ENCODE data around the gene BTN2A1. TPM values are rescaled to one million over a fixed set of nuclear protein-coding genes. Genes with fewer than 3 reads are reported as not detected.

BTN2A1 gene
- total and polyA plus RNA-seq, 2 of the 13 experiments (the other 11 are each of a cell fraction or from before 2014, with no cell fraction given) = 16.4 to 30.4 TPM

- TF ChIP-seq, protein P1, sequence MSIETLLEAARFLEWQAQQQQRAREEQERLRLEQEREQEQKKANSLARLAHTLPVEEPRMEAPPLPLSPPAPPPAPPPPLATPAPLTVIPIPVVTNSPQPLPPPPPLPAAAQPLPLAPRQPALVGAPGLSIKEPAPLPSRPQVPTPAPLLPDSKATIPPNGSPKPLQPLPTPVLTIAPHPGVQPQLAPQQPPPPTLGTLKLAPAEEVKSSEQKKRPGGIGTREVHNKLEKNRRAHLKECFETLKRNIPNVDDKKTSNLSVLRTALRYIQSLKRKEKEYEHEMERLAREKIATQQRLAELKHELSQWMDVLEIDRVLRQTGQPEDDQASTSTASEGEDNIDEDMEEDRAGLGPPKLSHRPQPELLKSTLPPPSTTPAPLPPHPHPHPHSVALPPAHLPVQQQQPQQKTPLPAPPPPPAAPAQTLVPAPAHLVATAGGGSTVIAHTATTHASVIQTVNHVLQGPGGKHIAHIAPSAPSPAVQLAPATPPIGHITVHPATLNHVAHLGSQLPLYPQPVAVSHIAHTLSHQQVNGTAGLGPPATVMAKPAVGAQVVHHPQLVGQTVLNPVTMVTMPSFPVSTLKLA (IDR thresholded peaks at IDR 0.05) = no peak
- no peak for TF ChIP-seq TEAD3 (CRISPR knock-in tag; optimal IDR thresholded peaks at IDR 0.05; ENCODE audit: borderline replicate concordance)
- TF ChIP-seq, protein P2, sequence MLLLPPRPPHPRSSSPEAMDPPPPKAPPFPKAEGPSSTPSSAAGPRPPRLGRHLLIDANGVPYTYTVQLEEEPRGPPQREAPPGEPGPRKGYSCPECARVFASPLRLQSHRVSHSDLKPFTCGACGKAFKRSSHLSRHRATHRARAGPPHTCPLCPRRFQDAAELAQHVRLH (CRISPR knock-in tag; IDR thresholded peaks at IDR 0.05; ENCODE audit: borderline replicate concordance, low read depth) = no peak
- TF ChIP-seq NFRKB (IDR thresholded peaks at IDR 0.05) = no peak
- TF ChIP-seq ZNF615 (CRISPR knock-in tag; IDR thresholded peaks at IDR 0.05; ENCODE audit: borderline replicate concordance) = no peak
- TF ChIP-seq FOXP1 (IDR thresholded peaks at IDR 0.05) = no peak
- TF ChIP-seq FOXP1 (CRISPR knock-in tag; IDR thresholded peaks at IDR 0.05) = 0 out of 2 replicates have a peak, but pooled peaks have one; percentile 13
- TF ChIP-seq, protein P3, sequence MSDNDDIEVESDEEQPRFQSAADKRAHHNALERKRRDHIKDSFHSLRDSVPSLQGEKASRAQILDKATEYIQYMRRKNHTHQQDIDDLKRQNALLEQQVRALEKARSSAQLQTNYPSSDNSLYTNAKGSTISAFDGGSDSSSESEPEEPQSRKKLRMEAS (IDR thresholded peaks at IDR 0.05) = no peak
- TF ChIP-seq, protein P4, sequence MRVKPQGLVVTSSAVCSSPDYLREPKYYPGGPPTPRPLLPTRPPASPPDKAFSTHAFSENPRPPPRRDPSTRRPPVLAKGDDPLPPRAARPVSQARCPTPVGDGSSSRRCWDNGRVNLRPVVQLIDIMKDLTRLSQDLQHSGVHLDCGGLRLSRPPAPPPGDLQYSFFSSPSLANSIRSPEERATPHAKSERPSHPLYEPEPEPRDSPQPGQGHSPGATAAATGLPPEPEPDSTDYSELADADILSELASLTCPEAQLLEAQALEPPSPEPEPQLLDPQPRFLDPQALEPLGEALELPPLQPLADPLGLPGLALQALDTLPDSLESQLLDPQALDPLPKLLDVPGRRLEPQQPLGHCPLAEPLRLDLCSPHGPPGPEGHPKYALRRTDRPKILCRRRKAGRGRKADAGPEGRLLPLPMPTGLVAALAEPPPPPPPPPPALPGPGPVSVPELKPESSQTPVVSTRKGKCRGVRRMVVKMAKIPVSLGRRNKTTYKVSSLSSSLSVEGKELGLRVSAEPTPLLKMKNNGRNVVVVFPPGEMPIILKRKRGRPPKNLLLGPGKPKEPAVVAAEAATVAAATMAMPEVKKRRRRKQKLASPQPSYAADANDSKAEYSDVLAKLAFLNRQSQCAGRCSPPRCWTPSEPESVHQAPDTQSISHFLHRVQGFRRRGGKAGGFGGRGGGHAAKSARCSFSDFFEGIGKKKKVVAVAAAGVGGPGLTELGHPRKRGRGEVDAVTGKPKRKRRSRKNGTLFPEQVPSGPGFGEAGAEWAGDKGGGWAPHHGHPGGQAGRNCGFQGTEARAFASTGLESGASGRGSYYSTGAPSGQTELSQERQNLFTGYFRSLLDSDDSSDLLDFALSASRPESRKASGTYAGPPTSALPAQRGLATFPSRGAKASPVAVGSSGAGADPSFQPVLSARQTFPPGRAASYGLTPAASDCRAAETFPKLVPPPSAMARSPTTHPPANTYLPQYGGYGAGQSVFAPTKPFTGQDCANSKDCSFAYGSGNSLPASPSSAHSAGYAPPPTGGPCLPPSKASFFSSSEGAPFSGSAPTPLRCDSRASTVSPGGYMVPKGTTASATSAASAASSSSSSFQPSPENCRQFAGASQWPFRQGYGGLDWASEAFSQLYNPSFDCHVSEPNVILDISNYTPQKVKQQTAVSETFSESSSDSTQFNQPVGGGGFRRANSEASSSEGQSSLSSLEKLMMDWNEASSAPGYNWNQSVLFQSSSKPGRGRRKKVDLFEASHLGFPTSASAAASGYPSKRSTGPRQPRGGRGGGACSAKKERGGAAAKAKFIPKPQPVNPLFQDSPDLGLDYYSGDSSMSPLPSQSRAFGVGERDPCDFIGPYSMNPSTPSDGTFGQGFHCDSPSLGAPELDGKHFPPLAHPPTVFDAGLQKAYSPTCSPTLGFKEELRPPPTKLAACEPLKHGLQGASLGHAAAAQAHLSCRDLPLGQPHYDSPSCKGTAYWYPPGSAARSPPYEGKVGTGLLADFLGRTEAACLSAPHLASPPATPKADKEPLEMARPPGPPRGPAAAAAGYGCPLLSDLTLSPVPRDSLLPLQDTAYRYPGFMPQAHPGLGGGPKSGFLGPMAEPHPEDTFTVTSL (CRISPR knock-in tag; IDR thresholded peaks at IDR 0.05; ENCODE audit: borderline replicate concordance) = no peak
- TF ChIP-seq MED8 (CRISPR knock-in tag; IDR thresholded peaks at IDR 0.05; ENCODE audit: insufficient replicate concordance) = no peak
- TF ChIP-seq, protein P5, sequence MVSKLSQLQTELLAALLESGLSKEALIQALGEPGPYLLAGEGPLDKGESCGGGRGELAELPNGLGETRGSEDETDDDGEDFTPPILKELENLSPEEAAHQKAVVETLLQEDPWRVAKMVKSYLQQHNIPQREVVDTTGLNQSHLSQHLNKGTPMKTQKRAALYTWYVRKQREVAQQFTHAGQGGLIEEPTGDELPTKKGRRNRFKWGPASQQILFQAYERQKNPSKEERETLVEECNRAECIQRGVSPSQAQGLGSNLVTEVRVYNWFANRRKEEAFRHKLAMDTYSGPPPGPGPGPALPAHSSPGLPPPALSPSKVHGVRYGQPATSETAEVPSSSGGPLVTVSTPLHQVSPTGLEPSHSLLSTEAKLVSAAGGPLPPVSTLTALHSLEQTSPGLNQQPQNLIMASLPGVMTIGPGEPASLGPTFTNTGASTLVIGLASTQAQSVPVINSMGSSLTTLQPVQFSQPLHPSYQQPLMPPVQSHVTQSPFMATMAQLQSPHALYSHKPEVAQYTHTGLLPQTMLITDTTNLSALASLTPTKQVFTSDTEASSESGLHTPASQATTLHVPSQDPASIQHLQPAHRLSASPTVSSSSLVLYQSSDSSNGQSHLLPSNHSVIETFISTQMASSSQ (IDR thresholded peaks at IDR 0.05; ENCODE audit: low read depth) = no peak
- TF ChIP-seq, protein P5 (CRISPR knock-in tag; IDR thresholded peaks at IDR 0.05; ENCODE audit: borderline replicate concordance) = no peak
- no peak for TF ChIP-seq KDM5A (IDR thresholded peaks at IDR 0.05; ENCODE audit: borderline replicate concordance, low read length)
- TF ChIP-seq HNF4G (IDR thresholded peaks at IDR 0.05; ENCODE audit: borderline replicate concordance, low read depth, low read length) = no peak
- TF ChIP-seq HNF4G (CRISPR knock-in tag; IDR thresholded peaks at IDR 0.05; ENCODE audit: borderline replicate concordance, low read depth) = no peak
- no peak for TF ChIP-seq ZNF354B (CRISPR knock-in tag; IDR thresholded peaks at IDR 0.05)
- TF ChIP-seq, protein P6, sequence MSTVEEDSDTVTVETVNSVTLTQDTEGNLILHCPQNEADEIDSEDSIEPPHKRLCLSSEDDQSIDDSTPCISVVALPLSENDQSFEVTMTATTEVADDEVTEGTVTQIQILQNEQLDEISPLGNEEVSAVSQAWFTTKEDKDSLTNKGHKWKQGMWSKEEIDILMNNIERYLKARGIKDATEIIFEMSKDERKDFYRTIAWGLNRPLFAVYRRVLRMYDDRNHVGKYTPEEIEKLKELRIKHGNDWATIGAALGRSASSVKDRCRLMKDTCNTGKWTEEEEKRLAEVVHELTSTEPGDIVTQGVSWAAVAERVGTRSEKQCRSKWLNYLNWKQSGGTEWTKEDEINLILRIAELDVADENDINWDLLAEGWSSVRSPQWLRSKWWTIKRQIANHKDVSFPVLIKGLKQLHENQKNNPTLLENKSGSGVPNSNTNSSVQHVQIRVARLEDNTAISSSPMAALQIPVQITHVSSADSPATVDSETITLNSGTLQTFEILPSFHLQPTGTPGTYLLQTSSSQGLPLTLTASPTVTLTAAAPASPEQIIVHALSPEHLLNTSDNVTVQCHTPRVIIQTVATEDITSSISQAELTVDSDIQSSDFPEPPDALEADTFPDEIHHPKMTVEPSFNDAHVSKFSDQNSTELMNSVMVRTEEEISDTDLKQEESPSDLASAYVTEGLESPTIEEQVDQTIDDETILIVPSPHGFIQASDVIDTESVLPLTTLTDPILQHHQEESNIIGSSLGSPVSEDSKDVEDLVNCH (CRISPR knock-in tag; IDR thresholded peaks at IDR 0.05) = no peak
Observed at GRCh38 chr6:26502165-26502564, 44.4 kb downstream of the BTN2A1 start (continued).
